HG03558 (cell line): ENCODE measurements around the gene ASPDH.

ENCODE experiments used
- ATAC-seq: cut with Tn5 transposase; IDR thresholded peaks from one replicate; pipeline ENCODE4 v1.9.1; 2021; ENCODE audit warnings: moderate number of reproducible peaks; ENCODE audit not compliant: unreplicated experiment; ENCODE audit errors: extremely low read depth

The ASPDH gene

DNA sequence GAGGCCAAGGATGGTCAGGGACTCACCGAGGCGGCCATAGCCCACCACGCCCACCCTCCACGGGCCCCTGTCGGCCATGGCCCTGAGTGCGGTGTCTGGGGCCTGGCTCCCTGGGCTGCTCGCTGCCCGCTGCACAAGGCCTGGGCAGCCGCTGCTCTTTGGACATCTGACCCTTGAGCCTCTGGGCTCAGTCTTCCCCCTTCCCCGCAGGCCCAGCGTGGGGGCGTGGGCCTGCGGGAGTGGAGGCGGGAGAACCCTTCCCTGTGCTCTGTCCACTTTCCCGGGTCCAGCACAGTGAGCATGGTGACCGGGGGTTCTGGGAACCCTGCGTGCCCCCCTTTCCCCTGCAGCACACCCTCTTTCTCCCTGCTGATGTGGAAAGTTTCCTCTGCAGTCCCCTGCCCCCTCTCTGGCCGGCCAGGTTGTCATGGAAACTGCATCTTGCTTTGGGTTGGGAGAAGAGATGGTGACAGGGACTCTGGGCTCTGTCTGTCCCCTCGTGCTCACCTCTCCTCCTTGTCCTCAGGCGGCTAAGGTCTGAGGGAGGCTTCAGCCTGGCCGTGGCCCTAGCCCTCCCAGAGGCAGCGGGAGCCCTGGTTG lies at the start of gene ASPDH:
Gene ASPDH (minus strand): TSS at position 168 of the 600 bp plus-strand sequence. CDS start 90 bp downstream, at position 78.
- ATAC-seq, result no peak

DNA sequence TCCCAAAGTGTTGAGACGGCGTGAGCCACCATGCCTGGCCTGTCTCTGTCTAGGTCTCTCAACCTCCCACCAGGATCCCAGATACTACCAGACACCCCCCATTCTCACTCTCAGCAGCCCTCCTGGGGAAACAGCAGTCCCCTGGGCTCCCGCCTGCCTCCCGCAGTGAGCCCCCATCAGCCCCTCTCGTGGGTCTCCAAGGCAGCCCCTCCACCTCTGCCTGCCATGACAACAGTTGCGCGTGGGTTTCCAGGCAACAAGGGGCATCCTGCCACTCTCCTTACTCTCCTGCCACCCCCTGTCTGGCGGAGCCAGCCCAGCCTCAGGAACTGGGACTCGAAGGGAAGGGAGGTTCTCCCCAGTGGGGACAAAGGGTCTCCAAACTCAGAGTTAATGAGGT lies 49.3 kb upstream of the ASPDH start:
- ATAC-seq, result no peak

DNA sequence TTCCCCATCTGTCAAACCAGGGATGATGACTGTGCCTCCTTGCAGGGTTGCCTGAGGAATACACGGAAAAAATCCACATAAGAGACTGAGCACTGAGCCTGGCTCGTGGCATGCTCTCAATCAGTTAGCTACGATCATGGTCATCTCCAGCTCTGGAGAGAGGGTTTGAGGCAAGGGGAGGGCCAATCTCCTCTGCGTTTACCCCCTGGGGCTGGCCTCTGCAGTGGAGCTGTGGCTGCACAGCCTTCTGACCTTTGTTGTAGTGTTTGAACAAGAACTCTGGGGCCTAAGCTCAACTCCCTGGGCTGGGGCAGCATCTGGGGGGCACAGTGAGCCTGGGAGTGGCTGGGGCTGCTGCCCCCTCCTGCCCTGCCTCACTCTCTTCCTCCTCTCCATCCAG lies 48.6 kb upstream of the ASPDH start:
- no peak for ATAC-seq

DNA sequence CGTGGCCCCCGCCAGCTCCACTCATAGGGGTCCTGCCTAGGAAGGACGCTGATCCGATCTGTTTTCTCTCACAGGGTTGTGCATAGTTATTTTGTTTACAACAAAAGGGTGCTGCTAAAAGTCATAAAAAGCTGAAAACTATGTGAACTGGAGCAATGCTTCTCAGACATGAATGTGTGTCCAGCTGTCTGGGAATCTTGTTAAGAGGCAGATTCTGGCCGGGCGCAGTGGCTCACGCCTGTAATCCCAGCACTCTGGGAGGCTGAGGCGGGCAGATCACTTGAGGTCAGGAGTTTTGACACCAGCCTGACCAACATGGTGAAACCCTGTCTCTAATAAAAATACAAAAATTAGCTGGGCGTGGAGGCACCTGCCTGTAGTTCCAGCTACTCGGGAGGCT lies 45.9 kb upstream of the ASPDH start:
- ATAC-seq, result no peak

DNA sequence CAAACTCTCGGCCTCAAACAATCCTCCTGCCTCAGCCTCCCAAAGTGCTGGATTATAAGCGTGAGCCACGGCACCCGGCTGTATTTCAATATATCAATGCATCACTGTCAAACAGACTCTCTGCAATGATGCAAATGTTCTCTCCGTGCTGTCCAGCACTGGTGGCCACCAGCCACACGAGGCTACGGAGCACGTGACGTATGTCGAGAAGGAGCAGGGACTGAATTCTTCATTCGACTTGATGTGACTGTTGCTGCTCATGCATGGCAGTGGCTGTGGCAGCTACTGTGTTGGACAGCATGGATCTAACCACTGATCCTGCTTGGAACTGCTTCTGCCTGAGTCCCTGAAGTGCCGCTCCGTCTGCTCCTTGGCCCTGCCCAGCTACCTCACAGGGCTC lies 44.7 kb upstream of the ASPDH start:
- no peak for ATAC-seq

DNA sequence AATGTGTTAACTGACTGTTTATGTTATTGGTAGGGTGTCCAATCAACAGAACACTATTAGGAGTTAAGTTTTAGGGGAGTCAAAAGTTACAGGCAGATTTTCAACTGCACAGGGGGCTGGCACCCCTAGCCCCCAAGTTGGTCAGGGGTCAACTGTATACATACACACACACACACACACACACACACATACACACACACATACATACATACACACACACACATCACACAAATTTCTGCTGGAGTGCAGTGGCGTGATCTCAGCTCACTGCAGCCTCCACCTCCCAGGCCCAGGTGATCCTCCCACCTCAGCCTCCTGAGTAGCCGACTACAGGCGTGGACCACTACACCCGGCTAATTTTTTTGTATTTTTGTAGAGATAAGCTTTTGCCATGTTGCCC lies 44.3 kb upstream of the ASPDH start:
- ATAC-seq, result no peak

DNA sequence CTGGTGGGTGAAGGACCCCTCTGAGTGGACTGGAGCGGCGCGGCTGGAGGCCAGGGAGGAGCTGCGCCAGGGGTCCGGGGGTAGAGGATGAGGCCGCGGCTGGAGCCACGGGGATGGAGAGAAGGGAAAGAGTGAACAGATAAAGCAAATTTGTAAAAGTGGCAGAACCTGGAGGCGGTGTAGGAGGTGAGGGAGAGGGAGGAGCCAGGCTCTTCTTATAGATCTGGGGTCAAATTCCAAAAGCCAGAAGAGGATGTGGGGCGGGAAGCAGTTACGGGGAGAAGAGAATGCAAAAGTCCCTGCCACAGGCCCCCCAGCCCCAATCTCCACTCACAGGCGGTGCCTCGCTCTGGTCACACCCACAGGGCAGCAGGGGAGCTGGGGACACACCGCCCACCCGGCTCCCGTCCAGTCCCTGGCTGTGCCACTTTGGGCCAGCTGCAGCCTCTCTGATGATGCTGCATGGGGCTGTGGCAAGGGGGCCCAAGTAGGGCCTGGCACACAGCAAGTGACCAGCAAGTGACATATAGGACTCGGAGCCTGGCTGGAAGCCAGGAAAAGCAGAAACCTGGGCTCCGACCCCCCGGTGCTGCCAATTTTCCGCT lies 43.4 kb upstream of the ASPDH start:
- ATAC-seq, result no peak

DNA sequence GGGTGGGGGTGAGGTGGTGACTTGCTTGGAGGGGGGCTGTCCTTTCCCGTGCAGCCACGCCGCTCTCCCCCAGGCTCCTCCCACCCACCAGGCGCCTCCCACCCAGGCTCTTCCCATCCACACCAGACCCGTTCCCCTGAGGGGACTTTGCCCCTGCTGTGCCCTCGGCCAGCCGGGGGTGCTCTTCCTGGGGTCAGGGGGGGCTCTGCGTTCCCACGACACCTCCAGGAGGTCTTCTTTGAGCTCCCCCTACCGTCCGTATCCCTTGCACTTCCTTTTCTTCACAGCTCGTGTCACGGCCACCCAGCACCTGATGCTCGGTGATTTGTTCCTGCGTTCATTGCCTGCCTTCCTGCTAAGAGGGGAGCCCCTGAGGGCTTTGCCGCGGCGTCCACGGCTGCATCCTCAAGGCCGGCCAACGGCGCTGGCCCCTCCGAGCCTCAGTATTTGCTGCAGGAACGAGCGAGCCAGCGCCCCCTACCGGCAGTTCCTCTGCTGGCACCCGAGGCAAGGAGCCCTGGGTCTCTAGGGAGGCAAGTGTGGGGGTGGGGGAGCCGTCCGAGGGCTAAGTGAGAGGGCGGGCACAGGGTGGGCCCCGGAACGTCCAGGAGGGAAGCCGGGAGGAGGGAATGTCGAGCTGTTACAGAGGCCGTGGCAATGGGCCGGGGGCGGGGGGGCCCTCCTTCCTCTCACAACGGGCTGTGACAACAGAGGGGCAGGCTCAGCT lies 42.7 kb upstream of the ASPDH start:
- ATAC-seq, result no peak

DNA sequence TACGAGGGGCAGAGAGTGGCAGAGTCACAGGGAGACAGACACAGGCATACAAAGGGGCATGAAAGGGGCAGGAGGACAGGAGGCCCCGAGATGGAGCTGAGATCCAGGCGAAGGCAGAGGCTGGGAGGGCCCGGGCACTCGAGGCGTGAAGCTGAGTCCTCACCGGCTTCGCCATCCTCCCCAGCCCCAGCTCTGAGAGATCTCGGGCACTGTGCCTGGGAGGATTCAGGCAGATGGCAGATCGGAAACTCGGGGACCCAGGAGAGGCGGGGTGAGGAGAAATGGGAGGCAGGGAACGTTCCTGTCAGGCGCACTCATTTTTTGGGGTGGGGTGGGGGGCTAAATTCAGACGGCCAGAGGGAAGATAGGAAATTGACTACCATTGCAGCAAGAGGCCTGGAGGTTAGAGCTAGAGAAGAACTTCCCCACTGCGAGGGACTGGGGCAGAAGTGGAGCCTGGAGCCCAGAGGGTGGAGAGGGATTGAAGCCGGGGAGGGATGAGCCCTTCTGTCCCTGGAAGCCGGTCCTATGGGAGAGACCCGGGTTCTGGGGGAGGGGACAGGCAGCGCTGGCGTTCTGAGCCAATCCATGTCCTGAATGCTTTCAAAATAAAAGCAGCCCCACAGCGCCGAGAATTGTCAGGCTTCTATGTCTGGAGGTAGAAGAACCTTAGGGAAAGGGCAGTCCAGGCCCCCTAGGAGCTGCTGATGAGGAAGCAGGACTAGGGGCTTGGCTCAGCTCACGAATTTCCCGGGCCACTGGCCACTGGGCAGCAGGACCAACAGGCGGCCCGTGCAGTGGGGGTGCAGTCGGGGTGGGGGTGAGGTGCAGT lies 42.0 kb upstream of the ASPDH start:
- ATAC-seq, result no peak

DNA sequence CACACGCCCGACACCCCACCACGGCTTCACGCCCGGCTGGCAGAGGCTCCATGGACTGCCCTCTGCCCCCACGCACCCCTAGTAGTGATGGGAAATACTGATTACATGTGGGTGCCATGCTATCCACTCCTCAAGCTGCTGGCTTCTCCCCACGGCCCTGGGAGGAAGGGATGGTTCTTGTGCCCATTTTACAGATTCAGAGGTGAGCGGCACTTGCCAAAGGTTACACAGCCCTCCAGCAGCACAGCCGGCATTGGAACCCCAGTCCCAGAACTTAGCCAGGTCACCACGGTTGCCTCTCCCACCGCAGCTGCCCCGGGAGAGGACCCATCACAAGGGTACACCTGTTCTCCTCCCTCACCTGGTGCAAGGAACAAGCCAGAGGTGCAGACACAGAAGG lies 41.3 kb upstream of the ASPDH start:
- no peak for ATAC-seq

DNA sequence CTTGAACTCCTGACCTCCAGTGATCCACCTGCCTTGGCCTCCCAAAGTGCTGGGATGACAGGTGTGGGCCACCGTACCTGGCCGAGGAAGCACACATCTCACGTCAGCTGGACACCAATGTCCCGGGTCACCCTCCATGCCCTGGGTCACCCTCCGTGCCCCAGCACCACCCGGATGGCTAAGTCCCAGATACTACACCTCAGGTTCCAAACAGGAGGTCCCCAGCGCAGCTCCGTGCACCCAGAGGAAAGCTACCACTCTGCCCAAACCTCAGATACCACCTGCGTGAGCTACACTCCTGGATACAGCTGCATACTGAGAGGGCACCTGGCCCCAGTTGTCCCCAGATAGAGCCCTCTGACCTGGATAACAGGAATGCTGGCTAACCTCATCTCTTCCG lies 40.5 kb upstream of the ASPDH start:
- ATAC-seq, result no peak

DNA sequence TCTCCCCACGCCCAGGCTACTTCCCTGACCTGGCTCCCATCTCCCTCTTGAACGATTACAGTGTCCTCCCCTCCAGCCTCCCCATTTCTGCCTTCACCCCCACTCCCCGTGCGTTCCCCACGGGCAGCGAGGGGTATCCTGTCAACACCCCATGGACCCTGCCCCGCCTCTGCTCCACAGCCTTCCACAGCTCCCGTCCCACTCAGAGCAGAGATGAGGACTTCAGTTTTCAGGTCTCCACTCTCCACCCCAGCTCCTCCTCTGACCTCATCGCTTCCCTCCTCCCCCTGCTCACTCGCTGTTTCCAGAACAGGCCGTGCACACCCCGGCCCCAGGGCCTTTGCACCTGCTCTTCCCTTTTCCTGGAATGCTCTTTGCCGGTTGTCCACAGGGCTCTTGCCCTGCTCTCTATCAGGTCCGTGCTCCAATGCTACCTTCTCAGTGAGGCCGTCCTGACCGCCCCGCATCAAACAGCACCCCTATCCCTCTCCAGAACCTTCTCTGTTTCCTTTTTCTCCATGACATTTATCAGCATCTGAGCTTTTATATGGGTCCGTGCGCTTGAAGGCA lies 39.5 kb upstream of the ASPDH start:
- no peak for ATAC-seq

DNA sequence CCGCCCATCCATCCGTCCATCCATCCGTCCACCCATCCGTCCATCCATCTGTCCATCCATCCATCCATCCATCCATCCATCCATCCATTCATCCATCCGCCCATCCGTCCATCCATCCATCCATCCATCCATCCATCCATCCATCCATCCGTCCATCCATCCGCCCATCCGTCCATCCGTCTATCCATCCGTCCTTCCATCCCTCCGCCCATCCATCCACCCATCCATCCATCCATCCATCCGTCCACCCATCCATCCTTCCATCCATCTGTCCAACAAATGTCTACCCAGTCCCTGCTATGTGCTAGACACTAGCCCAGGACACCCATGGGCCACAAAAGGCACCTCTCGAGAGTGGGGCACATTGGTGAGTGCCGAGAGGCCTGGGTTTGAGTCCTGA lies 38.8 kb upstream of the ASPDH start:
- no peak for ATAC-seq

DNA sequence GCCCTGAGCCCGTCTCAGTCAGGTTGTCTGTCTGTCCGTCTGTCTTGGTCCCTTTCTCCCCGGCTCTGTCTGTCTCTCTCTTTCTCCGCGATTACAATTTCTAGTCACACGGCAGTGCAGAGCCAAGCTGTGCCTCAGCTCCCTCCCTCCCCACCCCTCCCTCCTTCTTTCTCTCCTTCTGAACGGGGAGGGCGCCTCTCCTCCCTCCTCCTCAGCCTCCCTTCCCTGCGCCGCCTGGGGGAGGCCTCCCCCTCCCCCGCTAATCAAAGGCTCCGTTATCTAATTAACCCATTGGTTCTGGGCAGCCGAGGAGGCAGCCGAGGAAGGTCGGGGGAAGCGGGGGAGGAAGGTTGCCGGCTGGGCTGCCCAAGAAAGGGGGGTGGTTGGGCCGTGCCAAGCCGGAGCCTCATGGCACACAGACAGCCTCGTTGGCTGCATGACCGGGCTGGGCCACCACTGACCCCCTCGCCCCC lies 38.0 kb upstream of the ASPDH start:
- ATAC-seq, result no peak

DNA sequence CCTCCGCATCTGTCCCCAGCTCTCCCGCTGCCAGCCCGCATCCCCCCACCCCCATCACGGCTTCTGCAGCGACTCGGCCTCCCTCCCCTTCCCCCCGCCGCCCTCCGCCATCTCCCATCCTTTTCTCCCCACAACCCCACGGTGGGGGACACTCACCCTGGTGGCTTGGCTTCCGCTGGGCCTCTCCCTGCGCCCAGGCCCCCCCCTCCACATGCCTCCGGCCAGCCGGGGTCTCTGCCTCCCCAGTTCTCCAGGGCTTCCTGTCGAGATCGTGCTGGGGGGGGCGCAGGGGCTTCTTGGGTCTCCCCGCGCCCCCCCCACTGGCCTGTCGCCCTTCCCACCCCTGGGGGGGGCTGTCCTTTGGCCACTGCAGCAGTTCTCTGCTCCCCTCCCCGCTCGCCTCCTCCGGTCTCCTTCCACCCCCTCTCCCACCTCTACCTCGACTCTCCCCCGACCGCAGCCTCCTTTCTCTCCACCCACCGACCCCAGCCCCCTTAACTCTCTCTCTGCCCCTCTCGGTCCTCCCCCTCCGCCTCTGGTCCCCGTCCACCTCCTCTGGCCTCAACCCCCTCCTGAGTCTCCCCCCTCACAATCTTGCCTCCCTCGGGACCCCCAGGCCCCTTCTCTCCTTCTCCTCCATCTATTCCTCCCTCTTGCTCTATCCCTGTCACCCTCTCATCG lies 37.5 kb upstream of the ASPDH start:
- no peak for ATAC-seq

DNA sequence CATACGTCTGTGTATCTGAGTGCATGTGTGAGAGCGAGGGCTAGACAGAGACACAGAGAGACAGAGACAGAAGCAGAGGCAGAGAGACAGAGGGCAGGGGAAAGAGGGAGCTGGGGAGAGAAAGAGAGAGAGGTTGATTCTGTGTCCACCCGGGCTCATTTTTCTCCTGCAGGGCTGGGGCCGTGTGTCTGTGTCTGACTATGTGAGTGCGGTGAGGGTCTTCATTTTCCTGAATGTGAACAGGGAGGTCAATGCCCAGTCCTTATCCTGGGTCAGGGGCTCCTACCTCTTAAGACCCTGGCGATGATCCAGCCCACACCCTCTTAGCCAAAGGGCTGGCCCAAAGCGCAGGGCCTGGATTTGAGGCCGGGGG lies 36.9 kb upstream of the ASPDH start:
- no peak for ATAC-seq

DNA sequence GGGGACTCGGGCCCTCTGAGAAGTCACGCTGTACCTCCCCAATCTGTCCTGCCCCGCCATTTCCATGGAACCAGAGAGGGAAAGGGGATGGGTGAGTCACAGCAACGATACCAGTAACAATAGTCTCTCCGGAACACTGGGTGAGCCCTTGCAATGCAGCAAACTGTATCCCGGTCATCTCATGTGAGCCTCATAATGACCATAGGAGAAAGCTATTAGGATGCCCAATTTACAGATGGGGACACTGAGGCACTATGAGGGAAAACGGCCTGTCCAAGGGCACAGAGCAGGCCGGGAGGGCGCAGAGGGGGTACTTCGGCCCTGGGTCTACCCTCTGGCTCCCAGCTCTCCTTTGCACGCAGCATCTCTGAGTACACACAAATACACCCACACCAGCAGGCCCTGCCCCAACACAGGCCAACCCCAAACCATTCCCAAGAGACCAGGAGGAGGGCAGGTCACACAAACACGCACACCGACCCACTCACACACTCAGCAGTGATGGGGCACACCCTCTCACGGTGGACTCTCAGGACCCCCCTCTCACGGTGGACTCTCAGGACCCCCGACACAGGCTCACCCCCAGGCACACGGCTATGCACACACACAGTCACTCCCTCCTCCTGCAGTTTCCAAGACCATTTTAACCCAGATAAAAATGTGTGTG lies 36.3 kb upstream of the ASPDH start:
- ATAC-seq, result no peak

DNA sequence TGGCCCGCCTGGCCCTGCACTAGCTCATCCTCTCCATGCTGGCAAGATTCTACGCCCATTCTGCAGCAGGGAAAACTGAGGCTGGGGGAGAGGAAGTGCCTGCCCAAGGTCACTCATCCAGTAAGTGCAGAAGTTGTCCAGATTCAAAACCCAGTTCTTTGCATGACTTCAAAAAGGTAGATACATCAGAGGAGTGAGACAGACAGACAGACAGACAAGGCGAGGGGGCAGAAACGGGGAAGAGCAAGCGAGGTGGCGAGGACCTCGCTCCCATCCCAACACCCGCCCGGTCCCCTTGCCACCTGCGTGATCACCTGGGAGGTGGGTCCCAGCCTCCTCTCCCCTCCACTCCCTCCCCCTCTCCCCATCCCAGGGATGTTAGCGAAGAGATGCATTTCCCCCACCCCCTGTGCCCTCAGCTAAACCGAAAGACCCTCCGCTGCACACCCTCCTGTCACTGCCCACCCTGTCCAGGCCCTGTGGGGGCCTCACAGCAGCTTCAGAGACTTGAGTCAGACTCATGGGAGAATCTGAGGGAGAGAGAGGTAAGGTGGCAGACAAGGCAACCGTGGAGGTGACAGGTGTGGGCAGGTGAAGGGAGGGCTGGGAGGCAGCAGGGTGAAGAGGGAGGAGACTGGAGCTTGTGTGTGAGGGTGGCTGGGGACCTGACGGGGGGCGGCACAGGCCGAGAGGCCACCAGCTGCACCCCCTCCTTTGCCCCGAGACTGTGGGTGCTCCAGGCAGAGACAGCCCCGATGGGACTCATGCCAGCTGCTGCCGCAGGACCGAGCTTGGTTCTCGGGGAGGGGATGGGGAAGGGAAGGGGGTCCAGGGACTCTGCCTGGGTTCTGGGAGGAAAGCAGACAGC lies 35.6 kb upstream of the ASPDH start:
- no peak for ATAC-seq
